Activated gamma-delta T cell treated with anti-CD3 and anti-CD28 coated beads, Interleukin-2, amount 50 U/mL, for 16 hours (primary cell): ENCODE data around the gene ABCA12.

Experiments
- DNase-seq: peaks from one replicate; pipeline ENCODE4 v3.0.0-alpha.2; 2020; ENCODE audit warnings: low read depth

The ABCA12 gene

DNA sequence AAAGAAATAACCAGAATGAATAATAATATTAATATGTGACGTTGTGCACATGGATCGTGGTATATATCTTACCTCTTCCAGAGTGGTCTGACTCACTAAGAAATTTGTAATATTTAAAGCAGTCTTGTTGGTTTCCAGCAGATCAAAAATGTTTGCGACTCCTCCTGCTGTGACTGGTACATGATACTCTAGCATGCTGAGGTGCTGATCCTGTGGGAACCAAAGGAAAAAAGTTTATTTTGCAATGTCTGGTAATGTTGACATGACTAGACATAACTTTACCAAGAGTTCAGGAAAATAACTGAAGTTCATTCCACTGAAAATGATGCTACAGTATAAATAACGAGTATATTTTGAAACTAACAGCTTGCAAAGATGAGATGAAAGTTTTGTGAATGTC lies 204.4 kb downstream of the ABCA12 start:
- no peak for DNase-seq

- DNase-seq: no peak
Measured at GRCh38 chr2:214904634-214905033, 233.8 kb downstream of the ABCA12 start.

GRCh38 chr2:214904176-214904575 lies 234.2 kb downstream of the ABCA12 start:
- no peak for DNase-seq

DNA sequence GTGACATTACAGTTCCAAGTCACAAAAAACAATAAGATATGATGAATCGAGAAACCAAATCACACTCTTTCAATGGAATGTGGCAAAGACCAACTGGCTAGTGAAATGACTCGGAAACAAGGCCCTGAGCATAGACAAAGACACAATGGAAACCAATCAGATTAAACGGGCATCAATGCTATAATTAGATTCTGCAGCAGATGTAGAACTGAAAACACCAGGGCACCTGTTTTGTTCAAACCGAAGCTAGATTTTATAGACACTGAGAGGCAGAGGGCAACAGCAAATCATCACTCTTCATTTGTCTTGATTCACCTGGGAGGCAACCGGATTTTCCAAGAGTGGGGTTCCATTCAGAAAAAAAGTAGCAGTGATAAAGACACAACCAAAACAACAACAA lies 236.1 kb downstream of the ABCA12 start:
- no peak for DNase-seq

DNA sequence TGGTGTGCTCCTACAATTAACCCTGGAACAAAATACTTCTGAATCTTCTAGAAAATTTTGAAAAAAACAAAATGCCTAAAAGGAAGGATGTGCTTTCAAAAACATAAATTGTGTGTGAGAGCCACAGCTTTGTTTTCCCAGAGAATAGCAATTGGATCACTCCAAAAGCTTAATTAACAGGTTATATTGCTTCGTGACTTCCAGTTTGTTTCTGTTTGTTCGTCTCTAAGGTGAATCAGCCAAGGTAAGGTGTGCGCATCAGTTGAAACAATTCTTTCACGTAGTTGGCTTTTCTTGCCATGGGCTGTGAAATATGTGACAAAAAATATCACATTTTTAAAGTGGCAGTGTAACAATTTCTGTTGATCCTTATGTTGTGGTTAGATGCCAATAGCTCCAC lies 238.7 kb downstream of the ABCA12 start:
- DNase-seq: no peak

GRCh38 chr2:214896274-214896673 lies 242.2 kb downstream of the ABCA12 start:
- no peak for DNase-seq

- no peak for DNase-seq
Measured at GRCh38 chr2:214895469-214895868, 243.0 kb downstream of the ABCA12 start.

DNA sequence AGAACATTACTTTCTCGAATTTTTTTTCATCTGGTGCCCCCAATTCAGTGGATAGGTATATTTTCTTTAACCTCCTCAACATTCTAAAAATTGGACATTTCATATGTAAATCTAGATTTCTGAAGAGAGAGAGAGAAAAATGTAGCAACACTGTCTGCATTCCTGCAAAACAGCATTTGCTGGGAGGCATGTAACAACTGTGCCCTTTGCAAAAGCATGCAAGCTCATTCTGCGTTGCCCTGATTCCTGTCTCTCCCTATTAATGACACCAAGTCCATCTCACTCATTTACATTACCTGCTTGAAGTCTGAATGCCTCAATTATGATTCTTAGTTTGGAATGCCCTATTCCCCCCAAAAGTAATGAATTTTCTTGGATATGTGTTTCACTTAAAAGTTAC lies 249.1 kb downstream of the ABCA12 start:
- DNase-seq: no peak

DNA sequence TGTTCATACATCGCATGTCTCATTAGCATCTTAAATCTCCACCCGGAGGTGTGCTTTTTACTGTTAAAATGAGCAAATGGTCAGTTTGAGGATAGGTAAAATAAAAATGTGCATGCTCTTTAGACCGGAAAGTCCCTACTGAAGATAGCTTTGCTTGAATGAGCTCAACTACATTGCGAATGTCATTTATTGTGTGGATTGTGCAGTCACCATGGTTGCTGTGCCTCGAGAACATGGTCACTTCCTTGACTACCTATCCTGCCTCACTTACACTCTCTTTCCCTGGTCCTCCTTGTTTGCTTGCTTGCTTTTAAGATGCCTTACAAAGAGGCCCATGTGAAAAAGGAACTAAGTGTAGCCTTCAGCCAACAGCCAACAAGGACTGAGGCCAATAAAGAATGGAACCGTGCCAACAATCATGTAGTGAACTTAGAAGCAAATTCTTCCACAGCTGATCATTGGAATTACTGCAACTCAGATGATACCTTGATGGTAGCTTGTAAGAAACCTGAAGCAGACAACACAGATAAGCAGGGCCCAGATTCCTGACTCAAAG lies 256.7 kb downstream of the ABCA12 start:
- no peak for DNase-seq
